Left ventricle myocardium superior (tissue), 1 donor: ENCODE data around the gene LNP1. TPM values are rescaled to one million over a fixed set of nuclear protein-coding genes. Genes with fewer than 3 reads are reported as not detected.
"Not testable (repeated sequence)": the region's sequence is repeated elsewhere in the genome, so short reads cannot be mapped to it uniquely, and the experiment has no call there.

Experiments
- ATAC-seq: fragments of 200-7000 bp; cut with Tn5 transposase; one replicate; pipeline ENCODE4 v1.9.1; 2020; ENCODE audit warnings: mild to moderate bottlenecking, moderate library complexity
- DNase-seq: peaks from one replicate; pipeline ENCODE4 v3.0.0-alpha.2; 2020
- intact Hi-C: fragments of 100-400 bp; cut with micrococcal nuclease; formaldehyde crosslinking; loops from one replicate; pipeline ENCODE4 v1.11.0; 2022
- total RNA-seq: library from RNA; stranded (reverse); fragmentation: NEBNext Ultra II Directional; extraction: Animal tissue kit (Norgen Biotek cat#: 25700); gene quantifications from one replicate; pipeline ENCODE4 v1.2.1, GENCODE V29; 2021
- donor health status: DM: no; HTN: yes; CAD: no; lungs with severe emphysema.

The LNP1 gene
- total RNA-seq, 1 donor from 2014 or later = 2.8 TPM

- ATAC-seq (no peak), DNase-seq (no peak)
- intact Hi-C loops = no loop called here
These were observed 22.3 kb downstream of the LNP1 start for GRCh38 chr3:100423611-100424010.

- intact Hi-C loops = no loop called here
- DNase-seq (no peak), ATAC-seq (no peak)
These were observed 22.9 kb downstream of the LNP1 start for GRCh38 chr3:100424261-100424660.

- DNase-seq (no peak), ATAC-seq (no peak)
- intact Hi-C loops = no loop called here
These were observed 24.0 kb downstream of the LNP1 start for GRCh38 chr3:100425316-100425715.

- no peak for ATAC-seq
- intact Hi-C loops = no loop called here
- DNase-seq = no peak
These were observed 24.8 kb downstream of the LNP1 start for GRCh38 chr3:100426067-100426682.

- DNase-seq (no peak), ATAC-seq (peak; percentile 66)
- intact Hi-C loops = no loop called here
These were observed 26.4 kb downstream of the LNP1 start for GRCh38 chr3:100427699-100428098.

- no peak for ATAC-seq
- intact Hi-C loops = no loop called here
These were observed 27.9 kb downstream of the LNP1 start for GRCh38 chr3:100429187-100429716.

GRCh38 chr3:100436951-100437350 lies 35.6 kb downstream of the LNP1 start:
- intact Hi-C loops = no loop called here
- ATAC-seq (no peak), DNase-seq (no peak)

More at GRCh38 chr3:100429187-100429716, 27.9 kb downstream of the LNP1 start:
- no peak for DNase-seq

GRCh38 chr3:100437721-100438622 lies 36.6 kb downstream of the LNP1 start:
- intact Hi-C loops = no loop called here
- ATAC-seq (no peak), DNase-seq (no peak)

- DNase-seq (no peak), ATAC-seq (no peak)
- intact Hi-C loops = no loop called here
These were observed 37.3 kb downstream of the LNP1 start for GRCh38 chr3:100438623-100438974.

GRCh38 chr3:100440895-100441294 lies 39.6 kb downstream of the LNP1 start:
- intact Hi-C loops = no loop called here
- ATAC-seq = no peak

GRCh38 chr3:100443690-100444089 lies 42.4 kb downstream of the LNP1 start:
- DNase-seq = no peak
- intact Hi-C loops = no loop called here
- no peak for ATAC-seq

More at GRCh38 chr3:100440895-100441294, 39.6 kb downstream of the LNP1 start:
- no peak for DNase-seq

GRCh38 chr3:100447067-100447466 lies 45.7 kb downstream of the LNP1 start:
- intact Hi-C loops, DNase-seq, ATAC-seq: not testable (repeated sequence)

- no peak for ATAC-seq
- DNase-seq = no peak
- intact Hi-C loops = no loop called here
These were observed 46.7 kb downstream of the LNP1 start for GRCh38 chr3:100448079-100448478.

GRCh38 chr3:100449214-100449613 lies 47.9 kb downstream of the LNP1 start:
- ATAC-seq (no peak), DNase-seq (no peak)
- intact Hi-C loops = no loop called here

GRCh38 chr3:100454677-100455076 lies 53.3 kb downstream of the LNP1 start:
- no peak for ATAC-seq

GRCh38 chr3:100455841-100456550 lies 54.7 kb downstream of the LNP1 start:
- no peak for ATAC-seq
- no peak for DNase-seq
- intact Hi-C loops = no loop called here

More at GRCh38 chr3:100454677-100455076, 53.3 kb downstream of the LNP1 start:
- DNase-seq = no peak
- intact Hi-C loops = no loop called here

GRCh38 chr3:100456745-100457144 lies 55.4 kb downstream of the LNP1 start:
- ATAC-seq (no peak), DNase-seq (no peak)
- intact Hi-C loops = no loop called here

- DNase-seq (no peak), ATAC-seq (no peak)
- intact Hi-C loops = no loop called here
These were observed 56.5 kb downstream of the LNP1 start for GRCh38 chr3:100457811-100458210.

- ATAC-seq (no peak), DNase-seq (no peak)
- intact Hi-C loops = no loop called here
These were observed 57.5 kb downstream of the LNP1 start for GRCh38 chr3:100458814-100459213.

GRCh38 chr3:100463002-100463401 lies 61.7 kb downstream of the LNP1 start:
- intact Hi-C loops = loop anchor here (5.0 to 10.0 kb wide), 2 partner anchors 129 to 332 kb away; no protein-coding TSS in a partner anchor
- no peak for DNase-seq
- peak; percentile 84 for ATAC-seq
